Naive thymus-derived CD4-positive, alpha-beta T cell (primary cell): ENCODE measurements around the gene RPL19. TPM values are rescaled to one million over a fixed set of nuclear protein-coding genes. Genes with fewer than 3 reads are reported as not detected.

ENCODE experiments used
- ATAC-seq: fragments of 150-1000 bp; cut with Tn5 transposase; 2 replicates; pipeline ENCODE4 v1.10.0; 2021; ENCODE audit warnings: mild to moderate bottlenecking, moderate library complexity
- CTCF ChIA-PET: fragments of 350-600 bp; sonication (Branson Sonifier 250); formaldehyde crosslinking; loops from one replicate; lab custom pipeline; 2021; ENCODE audit warnings: antibody characterized with exemption; lab: Charles Lee
- POLR2A ChIA-PET: fragments of 350-600 bp; sonication (Branson Sonifier 250); formaldehyde crosslinking; loops from one replicate; lab custom pipeline; 2021; ENCODE audit warnings: antibody characterized with exemption, inconsistent platforms; lab: Charles Lee
- DNase-seq, 9 donors: peaks; one replicate each; pipeline versions ENCODE4 v3.0.0 to v3.0.0-alpha.2; 2020 to 2022; ENCODE audit warnings: mixed read lengths in 1 of 9
- H3K27ac ChIP-seq: one replicate; pipeline ENCODE4 v1.7.0; 2013; ENCODE audit warnings: mild to moderate bottlenecking, low read depth, low read length, moderate library complexity
- H3K27me3 ChIP-seq, 2 donors: one replicate each; pipeline ENCODE4 v1.7.0; 2013; ENCODE audit warnings: low read length in 2 of 2, mild to moderate bottlenecking in 2 of 2, moderate library complexity in 2 of 2; ENCODE audit not compliant: control insufficient read depth in 2 of 2, insufficient read depth in 2 of 2
- H3K36me3 ChIP-seq, 3 experiments: 1 replicate in 2 of 3; 2 replicates in 1 of 3; pipeline ENCODE4 v1.7.0; 2013; ENCODE audit warnings: low read length in 3 of 3, mild to moderate bottlenecking in 3 of 3, moderate library complexity in 1 of 3; ENCODE audit not compliant: insufficient read depth in 3 of 3, control insufficient read depth in 2 of 3
- H3K4me1 ChIP-seq, 2 donors: one replicate each; pipeline ENCODE4 v1.7.0; 2013; ENCODE audit warnings: low read length in 2 of 2, mild to moderate bottlenecking in 2 of 2, moderate library complexity in 1 of 2; ENCODE audit not compliant: control insufficient read depth in 2 of 2, insufficient read depth in 2 of 2
- H3K4me3 ChIP-seq: 2 replicates; pipeline ENCODE4 v1.7.0; 2013; ENCODE audit warnings: mild to moderate bottlenecking, low read length
- H3K9me3 ChIP-seq, 3 experiments: 1 replicate in 2 of 3; 2 replicates in 1 of 3; pipeline ENCODE4 v1.7.0; 2013; ENCODE audit warnings: low read length in 3 of 3; ENCODE audit not compliant: control insufficient read depth in 2 of 3
- H3K27ac Mint-ChIP-seq, 9 donors: one replicate each; pipeline ENCODE4 v1.8.0; 2020 to 2022; ENCODE audit warnings: mixed read lengths in 9 of 9, mild to moderate bottlenecking in 8 of 9, moderate library complexity in 5 of 9, inconsistent platforms in 2 of 9
- H3K27me3 Mint-ChIP-seq, 5 donors: one replicate each; pipeline ENCODE4 v1.8.0; 2021 to 2022; ENCODE audit warnings: mixed read lengths in 5 of 5, mild to moderate bottlenecking in 1 of 5
- H3K36me3 Mint-ChIP-seq, 5 donors: one replicate each; pipeline ENCODE4 v1.8.0; 2020 to 2022; ENCODE audit warnings: mixed read lengths in 5 of 5, mild to moderate bottlenecking in 3 of 5, inconsistent platforms in 1 of 5
- H3K4me1 Mint-ChIP-seq, 7 donors: one replicate each; pipeline ENCODE4 v1.8.0; 2020 to 2022; ENCODE audit warnings: mixed read lengths in 7 of 7, mild to moderate bottlenecking in 3 of 7, inconsistent platforms in 1 of 7
- H3K4me3 Mint-ChIP-seq, 10 donors: one replicate each; pipeline ENCODE4 v1.8.0; 2020 to 2022; ENCODE audit warnings: mild to moderate bottlenecking in 10 of 10, mixed read lengths in 10 of 10, moderate library complexity in 6 of 10, inconsistent platforms in 2 of 10
- H3K9me3 Mint-ChIP-seq, 11 donors: one replicate each; pipeline ENCODE4 v1.8.0; 2020 to 2022; ENCODE audit warnings: mixed read lengths in 11 of 11, mild to moderate bottlenecking in 4 of 11, inconsistent platforms in 1 of 11, moderate library complexity in 1 of 11
- intact Hi-C, 2 donors: fragments of 100-400 bp; cut with micrococcal nuclease; formaldehyde crosslinking; loops; one replicate each; pipeline ENCODE4 v1.15.1; 2023
- polyA plus RNA-seq, 2 donors: library from polyadenylated mRNA; unstranded; fragments of 300-500 nt; fragmentation: Illumina TruSeq; gene quantifications; one replicate each; pipeline ENCODE4 v1.2.3, GENCODE V29; 2021
- total RNA-seq, 6 experiments: library from RNA in 5 of 6; stranded (reverse) in 5 of 6; gene quantifications; 1 replicate in 5 of 6; 2 replicates in 1 of 6; pipeline ENCODE4 v1.2.3 and lab custom pipeline; 2021 to 2026

Gene RPL19
- total and polyA plus RNA-seq, 7 experiments from 2014 or later: 1,932 to 4,957 (median 3,802) TPM

DNA sequence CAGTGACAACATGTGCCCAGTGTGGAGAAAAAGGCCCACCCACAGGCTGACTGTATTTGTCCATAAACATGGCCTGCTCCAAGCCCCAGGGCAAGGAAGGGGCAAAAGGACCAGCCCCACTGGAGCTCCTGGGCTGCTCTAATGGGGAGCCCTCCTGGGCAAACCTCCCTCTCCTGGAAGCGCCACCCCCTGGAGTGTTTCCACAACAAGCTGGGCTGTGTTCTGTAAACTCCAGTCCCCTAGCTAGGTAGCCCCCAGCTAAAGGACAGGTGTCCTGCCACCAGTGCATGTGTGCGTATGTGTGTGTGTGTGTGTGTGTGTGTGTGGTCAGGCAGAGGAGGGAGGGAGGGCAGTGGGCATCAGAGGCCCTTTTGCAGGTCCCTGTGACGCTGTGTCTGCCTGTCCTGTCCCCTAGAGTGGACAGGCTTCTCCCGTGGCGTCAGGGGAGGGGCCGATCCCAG lies 36.9 kb downstream of the RPL19 start:
- Mint-ChIP-seq H3K27me3 (peaks cover 0 to 7% (median 2%) of the 10 kb centered on the region in 5 donors), H3K4me1 (peaks cover 12 to 40% (median 35%) of the 10 kb centered on the region in 7 donors), H3K4me3 (no peak overlapping the region), H3K27ac (peak overlapping the region in 5 of 9 donors; percentile 38 to 99 (median 73)), H3K36me3 (no peaks in the 10 kb centered on the region), H3K9me3 (peaks cover 0 to 2% (median 0%) of the 10 kb centered on the region in 11 donors)
- Histone ChIP-seq H3K27ac (peak overlapping the region; percentile 43), H3K4me3 (no peak overlapping the region), H3K9me3 (no peaks in the 10 kb centered on the region), H3K36me3 (no peaks in the 10 kb centered on the region), H3K27me3 (no peaks in the 10 kb centered on the region), H3K4me1 (peaks cover 28 to 37% of the 10 kb centered on the region in 2 donors)
- intact Hi-C loops: loop anchor here (5.0 to 10.0 kb wide), 3 partner anchors 72 to 482 kb away; partner anchors contain the start of genes ARL5C (in 1 of the 2), PLXDC1 (in 1 of the 2) and PSMB3 (in 1 of the 2)
- DNase-seq (no peak), ATAC-seq (no peak)
- POLR2A ChIA-PET: interaction anchor here (6.9 kb wide), 1 partner anchor 33 kb away, joined by 144 read pairs; the partner anchor contains the start of gene RPL19
- CTCF ChIA-PET: interaction anchor here (0.5 to 14.0 kb wide), 7 partner anchors 22 to 211 kb away, joined by 3 to 285 read pairs (median 3); no protein-coding TSS in a partner anchor

GRCh38 chr17:39237586-39237985 lies 37.5 kb downstream of the RPL19 start:
- no peak for ATAC-seq
- H3K27ac ChIP-seq: peak overlapping the region; percentile 79
- H3K27me3 ChIP-seq: no peaks in the 10 kb centered on the region
- no peaks in the 10 kb centered on the region for H3K36me3 Mint-ChIP-seq
- peaks cover 0 to 2% (median 0%) of the 10 kb centered on the region in 5 donors for H3K27me3 Mint-ChIP-seq
- H3K9me3 Mint-ChIP-seq: peaks cover 0 to 2% (median 0%) of the 10 kb centered on the region in 11 donors
- peak overlapping the region in 5 of 9 donors; percentile 94 to 99 (median 98) for H3K27ac Mint-ChIP-seq
- no peaks in the 10 kb centered on the region for H3K36me3 ChIP-seq
- H3K9me3 ChIP-seq: no peaks in the 10 kb centered on the region
- peak overlapping the region in 3 of 10 donors; percentile 69 to 89 (median 81) for H3K4me3 Mint-ChIP-seq
- peaks cover 24 to 33% of the 10 kb centered on the region in 2 donors for H3K4me1 ChIP-seq
- intact Hi-C loops: loop anchor here (5.0 to 10.0 kb wide), 3 partner anchors 73 to 483 kb away; partner anchors contain the start of genes ARL5C (in 1 of the 2), PLXDC1 (in 1 of the 2) and PSMB3 (in 1 of the 2)
- no peak for DNase-seq
- ChIA-PET POLR2A (interaction anchor here (0.9 to 6.9 kb wide), 5 partner anchors 12 to 145 kb away, joined by 3 to 144 read pairs (median 4); partner anchors contain the start of gene RPL19), CTCF (interaction anchor here (0.5 to 14.0 kb wide), 7 partner anchors 22 to 614 kb away, joined by 3 to 285 read pairs (median 4); partner anchors contain the start of gene RPL19)
- peaks cover 12 to 36% (median 32%) of the 10 kb centered on the region in 7 donors for H3K4me1 Mint-ChIP-seq
- no peak overlapping the region for H3K4me3 ChIP-seq

- peak overlapping the region; percentile 45 to 89 (median 78) for H3K4me3 Mint-ChIP-seq
- H3K27ac Mint-ChIP-seq: peak overlapping the region; percentile 18 to 99 (median 96)
- CTCF ChIA-PET: interaction anchor here (0.6 to 14.0 kb wide), 9 partner anchors 8 to 614 kb away, joined by 3 to 285 read pairs (median 4); partner anchors contain the start of gene RPL19
- Histone ChIP-seq H3K27me3 (no peaks in the 10 kb centered on the region), H3K9me3 (no peaks in the 10 kb centered on the region), H3K36me3 (no peaks in the 10 kb centered on the region), H3K27ac (peak overlapping the region; percentile 79), H3K4me3 (peak overlapping the region; percentile 43), H3K4me1 (peaks cover 24 to 33% of the 10 kb centered on the region in 2 donors)
- POLR2A ChIA-PET: interaction anchor here (0.6 to 6.9 kb wide), 8 partner anchors 11 to 488 kb away, joined by 3 to 144 read pairs (median 4); partner anchors contain the start of gene RPL19
- intact Hi-C loops: loop anchor here (2.0 to 10.0 kb wide), 4 partner anchors 14 to 484 kb away; partner anchors contain the start of genes ARL5C (in 1 of the 2), PLXDC1 (in 1 of the 2), PSMB3 (in 1 of the 2) and STAC2 (in 1 of the 2)
- H3K36me3 Mint-ChIP-seq: no peaks in the 10 kb centered on the region
- peak; percentile 92 for ATAC-seq
- peaks cover 0 to 2% (median 0%) of the 10 kb centered on the region in 11 donors for H3K9me3 Mint-ChIP-seq
- DNase-seq: peak in 8 of 9 donors; percentile 47 to 89 (median 88)
- peaks cover 0 to 2% (median 0%) of the 10 kb centered on the region in 5 donors for H3K27me3 Mint-ChIP-seq
- peaks cover 12 to 36% (median 32%) of the 10 kb centered on the region in 7 donors for H3K4me1 Mint-ChIP-seq
These were observed 38.4 kb downstream of the RPL19 start for GRCh38 chr17:39238311-39238972.

- intact Hi-C loops: loop anchor here (1.0 to 10.0 kb wide), 5 partner anchors 15 to 485 kb away; partner anchors contain the start of genes ARL5C (in 1 of the 2), PLXDC1 (in 1 of the 2), PSMB3 (in 1 of the 2) and STAC2 (in 1 of the 2)
- Histone ChIP-seq H3K9me3 (no peaks in the 10 kb centered on the region), H3K27me3 (no peaks in the 10 kb centered on the region), H3K36me3 (no peaks in the 10 kb centered on the region), H3K4me3 (no peak overlapping the region), H3K27ac (peak overlapping the region; percentile 20), H3K4me1 (peaks cover 29 to 42% of the 10 kb centered on the region in 2 donors)
- peak; percentile 65 for ATAC-seq
- H3K9me3 Mint-ChIP-seq: peaks cover 0 to 2% (median 0%) of the 10 kb centered on the region in 11 donors
- peaks cover 0 to 4% (median 0%) of the 10 kb centered on the region in 5 donors for H3K27me3 Mint-ChIP-seq
- H3K27ac Mint-ChIP-seq: peak overlapping the region in 8 of 9 donors; percentile 58 to 99 (median 83)
- no peaks in the 10 kb centered on the region for H3K36me3 Mint-ChIP-seq
- ChIA-PET CTCF (interaction anchor here (0.6 to 14.0 kb wide), 5 partner anchors 32 to 287 kb away, joined by 3 to 285 read pairs (median 3); partner anchors contain the start of gene RPL19), POLR2A (interaction anchor here (0.9 to 6.9 kb wide), 2 partner anchors 18 to 35 kb away, joined by 3 to 144 read pairs; partner anchors contain the start of gene RPL19)
- H3K4me3 Mint-ChIP-seq: peak overlapping the region in 6 of 10 donors; percentile 37 to 61 (median 44)
- H3K4me1 Mint-ChIP-seq: peaks cover 21 to 44% (median 36%) of the 10 kb centered on the region in 7 donors
- peak; percentile 50 to 71 (median 68) for DNase-seq
These were observed 39.7 kb downstream of the RPL19 start for GRCh38 chr17:39239640-39240314.

DNA sequence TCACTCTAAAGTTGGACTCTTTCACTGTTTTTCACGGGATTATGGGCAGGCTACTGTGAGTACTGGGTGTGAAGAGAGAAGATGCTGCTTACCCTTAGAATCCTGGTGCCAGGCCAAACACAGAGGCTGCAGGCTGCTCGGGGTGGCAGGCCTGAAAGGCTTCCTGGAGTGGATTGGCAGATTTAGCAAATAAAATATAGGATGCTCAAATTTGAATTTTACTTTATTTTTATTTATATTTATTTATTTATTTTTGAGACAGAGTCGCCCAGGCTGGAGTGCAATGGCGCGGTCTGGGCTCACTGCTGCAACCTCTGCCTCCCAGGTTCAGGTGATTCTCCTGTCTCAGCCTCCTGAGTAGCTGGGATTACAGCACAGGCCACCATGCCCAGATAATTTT lies 40.5 kb downstream of the RPL19 start:
- no peak for DNase-seq
- peak overlapping the region in 1 of 9 donors; percentile 30 for H3K27ac Mint-ChIP-seq
- Histone ChIP-seq H3K4me3 (no peak overlapping the region), H3K4me1 (peaks cover 27 to 40% of the 10 kb centered on the region in 2 donors), H3K9me3 (no peaks in the 10 kb centered on the region), H3K36me3 (no peaks in the 10 kb centered on the region), H3K27ac (no peak overlapping the region), H3K27me3 (no peaks in the 10 kb centered on the region)
- ATAC-seq: no peak
- ChIA-PET CTCF (interaction anchor here (0.6 to 14.0 kb wide), 3 partner anchors 32 to 288 kb away, joined by 3 to 285 read pairs (median 6); partner anchors contain the start of gene RPL19), POLR2A (interaction anchor here (1.7 kb wide), 1 partner anchor 41 kb away, joined by 10 read pairs; the partner anchor contains the start of gene RPL19)
- no peak overlapping the region for H3K4me3 Mint-ChIP-seq
- H3K27me3 Mint-ChIP-seq: peaks cover 0 to 4% (median 0%) of the 10 kb centered on the region in 5 donors
- peaks cover 20 to 42% (median 34%) of the 10 kb centered on the region in 7 donors for H3K4me1 Mint-ChIP-seq
- intact Hi-C loops: no loop called here
- no peaks in the 10 kb centered on the region for H3K36me3 Mint-ChIP-seq
- peaks cover 0 to 1% (median 0%) of the 10 kb centered on the region in 11 donors for H3K9me3 Mint-ChIP-seq
